GM10248 (cell line): ENCODE data around the gene XPC.

Experiments used
- CTCF ChIA-PET: fragments of 300-600 bp; sonication (Branson Sonifier 250); formaldehyde crosslinking; extraction: SDS; loops from one replicate; lab custom pipeline; 2021; ENCODE audit warnings: antibody characterized with exemption; lab: Yijun Ruan, JAX
- POLR2A ChIA-PET: fragments of 350-650 bp; sonication (Branson Sonifier 250); formaldehyde crosslinking; extraction: SDS; loops from one replicate; lab custom pipeline; 2020; ENCODE audit warnings: antibody characterized with exemption; lab: Yijun Ruan, JAX
- DNase-seq: peaks from one replicate; pipeline ENCODE4 v3.0.0; 2012; ENCODE audit errors: extremely low spot score
- CTCF ChIP-seq: IDR thresholded peaks from 2 replicates; pipeline ENCODE4 v1.5.1; 2012; ENCODE audit warnings: mild to moderate bottlenecking, low read depth; ENCODE audit errors: extremely low read depth, missing control alignments, control extremely low read depth

XPC gene

GRCh38 chr3:14096742-14097141 lies 81.7 kb downstream of the XPC start:
- CTCF ChIA-PET: no interaction called here

More at GRCh38 chr3:14096742-14097141, 81.7 kb downstream of the XPC start:
- POLR2A ChIA-PET: no interaction called here
- DNase-seq: no peak
- TF ChIP-seq CTCF: no peak
